Vagina (tissue), 2 donors: ENCODE measurements around the gene MMP26. TPM values are rescaled to one million over a fixed set of nuclear protein-coding genes. Genes with fewer than 3 reads are reported as not detected.

Source experiments
- DNase-seq, 2 donors: peaks; one replicate each; pipeline ENCODE4 v3.0.0-alpha.2; 2017; ENCODE audit errors: extremely low spot score in 2 of 2
- H3K27ac ChIP-seq: fragments of 200-600 bp; sonication (generic); one replicate; pipeline ENCODE4 v1.5.1; 2019
- H3K27me3 ChIP-seq: fragments of 200-600 bp; sonication (generic); one replicate; pipeline ENCODE4 v1.5.1; 2019
- H3K36me3 ChIP-seq, 2 donors: fragments of 200-600 bp; sonication (generic); one replicate each; pipeline ENCODE4 v1.5.1; 2017 to 2019
- H3K4me1 ChIP-seq: fragments of 200-600 bp; sonication (generic); one replicate; pipeline ENCODE4 v1.5.1; 2019
- H3K4me3 ChIP-seq, 2 donors: fragments of 200-600 bp; sonication (generic); 1 replicate in 1 of 2; 2 replicates in 1 of 2; pipeline ENCODE4 v1.5.1; 2016 to 2019
- H3K9me3 ChIP-seq: fragments of 200-600 bp; sonication (generic); one replicate; pipeline ENCODE4 v1.5.1; 2019
- POLR2A ChIP-seq, 2 donors: fragments of 450-650 bp; IDR thresholded peaks; one replicate each; pipeline ENCODE4 v1.6.1; 2017; ENCODE audit warnings: antibody characterized with exemption in 2 of 2, mild to moderate bottlenecking in 2 of 2, moderate library complexity in 2 of 2
- POLR2AphosphoS5 ChIP-seq, 2 donors: sonication (generic); formaldehyde crosslinking; IDR thresholded peaks; one replicate each; pipeline ENCODE4 v1.9.0; 2017; ENCODE audit warnings: antibody characterized with exemption in 2 of 2, mild to moderate bottlenecking in 2 of 2, low read depth in 1 of 2; ENCODE audit not compliant: insufficient read depth in 1 of 2
- intact Hi-C: fragments of 100-400 bp; cut with DNase I; formaldehyde crosslinking; loops from one replicate; pipeline ENCODE4 v1.15.1; 2023
- total RNA-seq: library from RNA; depleted of rRNA; stranded (reverse); fragments of >200 nt; gene quantifications from one replicate; pipeline ENCODE4 v1.2.3, GENCODE V29; 2016
- TF ChIP-seq, protein P1 (sequence below), 3 experiments: fragments of 450-650 bp in 2 of 3; fragments of 200-600 bp in 1 of 3; sonication (generic) in 1 of 3; IDR thresholded peaks; one replicate each; pipeline ENCODE4 v1.5.1; 2017 to 2019; ENCODE audit warnings: antibody characterized with exemption in 3 of 3, mild to moderate bottlenecking in 2 of 3, moderate library complexity in 2 of 3

MMP26 gene
- total RNA-seq, result not detected

DNA sequence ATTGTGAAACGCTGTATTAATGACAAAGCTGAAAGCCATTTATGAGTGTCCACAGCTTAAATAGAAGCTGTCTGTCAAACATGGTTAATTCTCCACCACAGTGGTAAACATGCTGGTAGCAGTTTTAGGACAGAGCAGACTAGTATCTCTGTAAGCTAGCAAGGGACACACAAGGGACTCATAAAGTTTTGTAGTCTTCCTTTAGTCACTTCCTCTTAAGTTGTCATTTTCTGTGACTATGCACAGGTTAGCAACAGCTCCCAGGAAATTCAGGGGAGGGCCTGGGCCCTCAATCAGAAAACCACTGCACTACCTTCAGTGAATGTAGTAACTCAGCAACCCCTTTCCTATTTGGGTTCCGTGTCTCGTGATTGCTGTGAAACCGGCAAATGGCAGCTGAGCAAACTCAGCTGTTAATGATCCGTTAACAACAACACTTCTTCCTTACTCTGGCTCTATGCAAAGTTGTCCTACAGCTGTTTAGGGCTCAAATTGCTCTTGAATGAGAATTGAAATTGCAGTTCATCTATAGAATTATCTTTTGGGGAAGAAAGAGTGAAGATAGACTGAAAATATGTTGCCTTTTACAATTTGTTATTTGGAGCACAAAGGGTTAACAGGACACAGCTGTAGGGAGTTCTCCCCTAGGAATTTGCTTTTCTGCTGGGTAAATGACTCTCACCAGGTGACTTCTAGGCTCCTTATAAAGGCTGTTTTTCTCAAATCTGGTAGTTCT, at the start of gene MMP26:
TSS of gene MMP26 (plus strand) at position 731 of the 736 bp plus-strand sequence.
- no peak for DNase-seq
- Histone ChIP-seq H3K36me3 (no peaks in the 10 kb centered on the region), H3K4me3 (no peak within 1 kb of the TSS), H3K27ac (no peak within 1 kb of the TSS), H3K27me3 (no peaks in the 10 kb centered on the region), H3K4me1 (no peaks in the 10 kb centered on the region), H3K9me3 (no peaks in the 10 kb centered on the region)
- intact Hi-C loops, result no loop called here
- TF ChIP-seq POLR2A (IDR thresholded peaks at IDR 0.05) (no peak), POLR2AphosphoS5 (IDR thresholded peaks at IDR 0.05; ENCODE audit: insufficient read depth in 1 of 2, low read depth in 1 of 2) (no peak)
- TF ChIP-seq, protein P1, sequence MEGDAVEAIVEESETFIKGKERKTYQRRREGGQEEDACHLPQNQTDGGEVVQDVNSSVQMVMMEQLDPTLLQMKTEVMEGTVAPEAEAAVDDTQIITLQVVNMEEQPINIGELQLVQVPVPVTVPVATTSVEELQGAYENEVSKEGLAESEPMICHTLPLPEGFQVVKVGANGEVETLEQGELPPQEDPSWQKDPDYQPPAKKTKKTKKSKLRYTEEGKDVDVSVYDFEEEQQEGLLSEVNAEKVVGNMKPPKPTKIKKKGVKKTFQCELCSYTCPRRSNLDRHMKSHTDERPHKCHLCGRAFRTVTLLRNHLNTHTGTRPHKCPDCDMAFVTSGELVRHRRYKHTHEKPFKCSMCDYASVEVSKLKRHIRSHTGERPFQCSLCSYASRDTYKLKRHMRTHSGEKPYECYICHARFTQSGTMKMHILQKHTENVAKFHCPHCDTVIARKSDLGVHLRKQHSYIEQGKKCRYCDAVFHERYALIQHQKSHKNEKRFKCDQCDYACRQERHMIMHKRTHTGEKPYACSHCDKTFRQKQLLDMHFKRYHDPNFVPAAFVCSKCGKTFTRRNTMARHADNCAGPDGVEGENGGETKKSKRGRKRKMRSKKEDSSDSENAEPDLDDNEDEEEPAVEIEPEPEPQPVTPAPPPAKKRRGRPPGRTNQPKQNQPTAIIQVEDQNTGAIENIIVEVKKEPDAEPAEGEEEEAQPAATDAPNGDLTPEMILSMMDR (IDR thresholded peaks at IDR 0.05), result no peak

DNA sequence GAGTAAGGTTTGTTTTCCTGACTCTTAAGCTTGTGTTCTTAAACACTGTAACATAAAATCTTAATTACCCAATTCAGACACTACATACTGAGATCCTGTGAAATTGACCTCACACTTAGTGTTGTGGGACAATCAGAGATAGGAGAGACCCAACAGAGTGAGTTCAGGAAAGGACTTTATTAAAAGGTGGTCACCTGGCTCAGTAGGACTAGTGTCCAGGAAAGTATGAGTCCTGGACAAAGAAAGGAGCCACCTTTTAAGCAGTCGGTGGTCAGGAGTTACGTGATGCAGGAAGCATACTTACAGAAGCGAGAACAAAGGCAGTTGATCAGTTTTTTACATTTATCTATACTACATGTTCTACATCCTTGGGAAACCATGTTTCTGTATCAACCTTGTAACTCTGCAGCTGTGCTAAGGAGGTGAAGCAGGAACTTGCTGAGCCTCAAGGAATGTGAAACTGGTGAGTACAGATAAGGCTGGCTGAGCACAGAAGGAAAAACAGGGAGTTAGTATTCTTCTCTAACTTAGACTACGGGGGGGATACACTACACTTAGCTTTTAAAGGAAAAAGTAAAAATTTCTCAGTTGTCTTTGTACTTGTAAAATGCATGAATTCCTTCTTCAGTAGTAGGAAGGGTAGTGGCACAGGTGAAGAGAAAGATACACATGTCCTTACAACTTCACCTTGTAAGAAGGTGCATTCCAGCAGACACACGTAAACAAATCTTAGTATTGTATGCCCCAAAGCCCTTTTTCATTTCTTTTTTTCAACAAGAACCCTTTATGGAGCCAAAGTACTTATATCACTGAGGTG, 45.7 kb upstream of the MMP26 start:
- no peaks in the 10 kb centered on the region for H3K36me3 ChIP-seq
- TF ChIP-seq POLR2AphosphoS5 (IDR thresholded peaks at IDR 0.05; ENCODE audit: insufficient read depth in 1 of 2, low read depth in 1 of 2), result no peak
- no peak for TF ChIP-seq POLR2A (IDR thresholded peaks at IDR 0.05)
- TF ChIP-seq, protein P1 (IDR thresholded peaks at IDR 0.05), result no peak
- intact Hi-C loops, result no loop called here
- DNase-seq, result no peak
- no peak overlapping the region for H3K27ac ChIP-seq
- H3K27me3 ChIP-seq, result no peaks in the 10 kb centered on the region
- no peaks in the 10 kb centered on the region for H3K9me3 ChIP-seq
- H3K4me1 ChIP-seq, result no peaks in the 10 kb centered on the region
- H3K4me3 ChIP-seq, result no peak overlapping the region

DNA sequence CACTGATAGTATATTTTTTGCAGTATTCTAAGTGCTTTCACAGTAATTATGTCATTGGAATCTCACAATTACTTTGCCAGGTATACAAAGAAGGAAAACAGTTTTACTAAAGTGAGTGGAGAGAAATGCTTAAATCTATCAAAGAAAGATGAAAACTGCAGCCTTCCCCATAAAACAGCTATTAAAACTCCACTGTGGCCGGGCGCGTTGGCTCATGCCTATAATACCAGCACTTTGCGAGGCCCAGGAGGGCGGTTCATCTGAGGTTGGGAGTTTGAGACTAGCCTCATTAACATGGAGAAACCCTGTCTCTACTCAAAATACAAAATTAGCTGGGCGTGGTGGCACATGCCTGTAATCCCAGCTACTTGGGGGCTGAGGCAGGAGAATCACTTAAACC, 41.7 kb upstream of the MMP26 start:
- intact Hi-C loops, result no loop called here
- H3K9me3 ChIP-seq, result no peaks in the 10 kb centered on the region
- H3K27ac ChIP-seq, result no peak overlapping the region
- no peak overlapping the region for H3K4me3 ChIP-seq
- no peak for DNase-seq
- TF ChIP-seq POLR2A (IDR thresholded peaks at IDR 0.05) (no peak), POLR2AphosphoS5 (IDR thresholded peaks at IDR 0.05; ENCODE audit: insufficient read depth in 1 of 2, low read depth in 1 of 2) (no peak)
- TF ChIP-seq, protein P1 (IDR thresholded peaks at IDR 0.05), result no peak
- H3K27me3 ChIP-seq, result no peaks in the 10 kb centered on the region
- no peaks in the 10 kb centered on the region for H3K4me1 ChIP-seq
- H3K36me3 ChIP-seq, result no peaks in the 10 kb centered on the region

DNA sequence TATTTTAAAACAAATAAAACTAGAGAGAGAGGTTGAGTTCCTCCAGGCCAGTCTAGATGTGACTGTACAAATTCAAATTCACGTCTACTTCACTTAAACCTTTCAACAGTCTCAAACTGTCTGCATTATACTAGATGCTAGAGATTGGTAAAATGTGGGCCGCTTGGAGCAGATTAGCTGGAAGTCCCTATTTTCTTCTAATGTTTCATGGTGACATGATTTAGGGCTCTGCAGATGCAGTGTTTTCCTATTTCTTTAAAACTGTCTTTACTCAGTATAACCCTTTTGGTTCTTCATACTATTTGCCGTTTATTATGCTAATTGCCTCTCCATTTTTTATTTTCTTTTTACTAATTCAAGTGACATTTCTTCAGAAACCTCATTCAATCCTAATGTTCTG, 40.4 kb upstream of the MMP26 start:
- H3K36me3 ChIP-seq, result no peaks in the 10 kb centered on the region
- intact Hi-C loops, result no loop called here
- H3K27ac ChIP-seq, result no peak overlapping the region
- H3K9me3 ChIP-seq, result no peaks in the 10 kb centered on the region
- H3K4me3 ChIP-seq, result no peak overlapping the region
- no peaks in the 10 kb centered on the region for H3K4me1 ChIP-seq
- DNase-seq, result no peak
- H3K27me3 ChIP-seq, result no peaks in the 10 kb centered on the region
- TF ChIP-seq, protein P1 (IDR thresholded peaks at IDR 0.05), result no peak
- TF ChIP-seq POLR2AphosphoS5 (IDR thresholded peaks at IDR 0.05; ENCODE audit: insufficient read depth in 1 of 2, low read depth in 1 of 2) (no peak), POLR2A (IDR thresholded peaks at IDR 0.05) (no peak)

DNA sequence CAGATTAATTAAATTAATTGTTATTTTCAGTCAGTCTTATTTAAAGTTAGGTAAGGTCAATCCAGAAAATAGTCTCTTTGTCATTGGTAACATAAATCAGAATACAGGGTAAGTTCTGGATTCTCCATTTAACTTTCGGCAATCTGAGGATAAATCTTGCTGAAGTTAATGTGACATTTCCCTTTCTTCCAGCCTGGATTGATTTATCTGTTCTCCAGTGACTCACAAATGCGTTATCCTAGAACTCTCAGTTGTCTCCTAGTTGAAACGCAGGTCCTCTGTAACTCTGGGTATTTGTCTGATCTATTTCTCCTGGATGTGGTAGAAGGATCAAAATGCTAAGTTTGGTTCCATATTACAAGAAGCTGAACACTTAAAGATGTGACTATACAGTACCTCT, 39.8 kb upstream of the MMP26 start:
- Histone ChIP-seq H3K4me1 (no peaks in the 10 kb centered on the region), H3K27me3 (no peaks in the 10 kb centered on the region), H3K27ac (no peak overlapping the region), H3K4me3 (no peak overlapping the region), H3K36me3 (no peaks in the 10 kb centered on the region), H3K9me3 (no peaks in the 10 kb centered on the region)
- DNase-seq, result no peak
- intact Hi-C loops, result no loop called here
- no peak for TF ChIP-seq POLR2A (IDR thresholded peaks at IDR 0.05)
- TF ChIP-seq POLR2AphosphoS5 (IDR thresholded peaks at IDR 0.05; ENCODE audit: insufficient read depth in 1 of 2, low read depth in 1 of 2), result no peak
- TF ChIP-seq, protein P1 (IDR thresholded peaks at IDR 0.05), result no peak
